GM21723 (cell line): ENCODE results near the gene FKBP8.

Experiments
- ATAC-seq: cut with Tn5 transposase; IDR thresholded peaks from one replicate; pipeline ENCODE4 v1.9.1; 2021; ENCODE audit warnings: mild to moderate bottlenecking, moderate library complexity; ENCODE audit not compliant: unreplicated experiment

FKBP8 gene

GRCh38 chr19:18487576-18488402, 55.6 kb downstream of the FKBP8 start:
- no peak for ATAC-seq

- ATAC-seq, result no peak
These were observed 56.6 kb downstream of the FKBP8 start for GRCh38 chr19:18486746-18487145.

GRCh38 chr19:18484992-18485391, 58.4 kb downstream of the FKBP8 start:
- no peak for ATAC-seq

- ATAC-seq, result no peak
These were observed 60.1 kb downstream of the FKBP8 start for GRCh38 chr19:18483119-18483890.
